Right lobe of liver (tissue), 6 donors: ENCODE data around the gene MRC1. TPM values are rescaled to one million over a fixed set of nuclear protein-coding genes. Genes with fewer than 3 reads are reported as not detected.
"Not testable (repeated sequence)": the region's sequence is repeated elsewhere in the genome, so short reads cannot be mapped to it uniquely, and the experiment has no call there.

Experiments
- ATAC-seq, 4 donors: fragments of 200-7000 bp; cut with Tn5 transposase; one replicate each; pipeline ENCODE4 v1.9.1; 2020; ENCODE audit warnings: mild to moderate bottlenecking in 4 of 4, moderate library complexity in 4 of 4
- DNase-seq, 3 donors: peaks; one replicate each; pipeline ENCODE4 v3.0.0-alpha.2; 2020
- H3K27ac ChIP-seq, 3 donors: fragments of 200-600 bp; one replicate each; pipeline ENCODE4 v1.8.0; 2022
- H3K27me3 ChIP-seq, 2 donors: fragments of 200-600 bp; one replicate each; pipeline ENCODE4 v1.8.0; 2022
- H3K36me3 ChIP-seq, 4 donors: fragments of 200-600 bp; sonication (generic) in 1 of 4; one replicate each; pipeline versions ENCODE4 v1.5.1 to v1.8.0; 2017 to 2022; ENCODE audit warnings: control low read depth in 1 of 4
- H3K4me1 ChIP-seq, 4 donors: fragments of 200-600 bp; sonication (generic) in 1 of 4; one replicate each; pipeline versions ENCODE4 v1.5.1 to v1.8.0; 2017 to 2022; ENCODE audit warnings: control low read depth in 1 of 4
- H3K4me3 ChIP-seq, 3 donors: fragments of 200-600 bp; one replicate each; pipeline ENCODE4 v1.8.0; 2022
- H3K9me3 ChIP-seq, 4 donors: fragments of 200-600 bp; sonication (generic) in 1 of 4; one replicate each; pipeline versions ENCODE4 v1.5.1 to v1.8.0; 2017 to 2022; ENCODE audit warnings: control low read depth in 1 of 4
- CTCF ChIP-seq, 4 donors: fragments of 200-600 bp in 3 of 4; fragments of 450-650 bp in 1 of 4; IDR thresholded peaks; one replicate each; pipeline versions ENCODE4 v1.5.1 to v1.8.0; 2016 to 2022; ENCODE audit warnings: antibody characterized with exemption in 4 of 4, mild to moderate bottlenecking in 2 of 4
- POLR2A ChIP-seq: fragments of 450-650 bp; IDR thresholded peaks from one replicate; pipeline ENCODE4 v1.6.1; 2017; ENCODE audit warnings: antibody characterized with exemption, mild to moderate bottlenecking
- WGBS: methylation state at CpG from one replicate; pipeline ENCODE4 v1.1.6; 2018; ENCODE audit warnings: low coverage, low lambda C conversion rate; ENCODE audit not compliant: insufficient coverage; ENCODE audit errors: missing lambda C conversion rate; 5-methylcytosine and 5-hydroxymethylcytosine counted together
- intact Hi-C, 2 donors: fragments of 100-400 bp; cut with DNase I; formaldehyde crosslinking; loops; one replicate each; pipeline versions ENCODE4 v1.11.2 to v1.14.1; 2022
- total RNA-seq, 6 experiments: library from RNA; depleted of rRNA in 2 of 6; stranded (reverse); fragments of >200 nt in 2 of 6; fragmentation: NEBNext Ultra II Directional in 3 of 6; extraction: Animal tissue kit (Norgen Biotek cat#: 25700) in 3 of 6; gene quantifications; one replicate each; pipeline versions ENCODE4 v1.1.0 to v1.2.4, GENCODE V29; 2016 to 2023
- donor health status: DM: no; HTN: yes; CAD: no.
- donor health status: DM: no; HTN: no; CAD: no.
- donor health status: DM: no; HTN: no; CAD: no.
- donor health status: DM: no; HTN: yes; CAD: no.
- donor health status: DM: no; HTN: yes; CAD: no.

Gene MRC1
- total RNA-seq, 6 experiments from 2014 or later, result 9.8 to 44.8 (median 34.0) TPM

GRCh38 chr10:17921378-17921777, 112.2 kb downstream of the MRC1 start:
- 50% methylated on average over 3 of the region's 3 CpGs for WGBS
- intact Hi-C loops, result no loop called here
- no peak overlapping the region for H3K27ac ChIP-seq

GRCh38 chr10:17923728-17924127, 114.6 kb downstream of the MRC1 start:
- H3K9me3 ChIP-seq, result no peaks in the 10 kb centered on the region
- 20% methylated on average over 1 of the region's 4 CpGs for WGBS
- DNase-seq (no peak), ATAC-seq (no peak)
- intact Hi-C loops, result no loop called here
- no peaks in the 10 kb centered on the region for H3K27me3 ChIP-seq
- no peaks in the 10 kb centered on the region for H3K36me3 ChIP-seq
- H3K27ac ChIP-seq, result no peak overlapping the region
- no peak overlapping the region for H3K4me3 ChIP-seq
- no peaks in the 10 kb centered on the region for H3K4me1 ChIP-seq
- TF ChIP-seq POLR2A (no peak), CTCF (IDR thresholded peaks at IDR 0.05) (no peak)

More at GRCh38 chr10:17921378-17921777, 112.2 kb downstream of the MRC1 start:
- Histone ChIP-seq H3K9me3 (no peaks in the 10 kb centered on the region), H3K27me3 (no peaks in the 10 kb centered on the region), H3K4me1 (no peaks in the 10 kb centered on the region), H3K36me3 (no peaks in the 10 kb centered on the region), H3K4me3 (no peak overlapping the region)
- no peak for DNase-seq
- no peak for ATAC-seq
- TF ChIP-seq POLR2A (no peak), CTCF (IDR thresholded peaks at IDR 0.05) (no peak)

GRCh38 chr10:17943033-17943745, 134.0 kb downstream of the MRC1 start:
- ATAC-seq (no peak), DNase-seq (no peak)
- TF ChIP-seq CTCF (IDR thresholded peaks at IDR 0.05), result no peak
- no peak for TF ChIP-seq POLR2A
- H3K36me3 ChIP-seq, result no peaks in the 10 kb centered on the region
- no peaks in the 10 kb centered on the region for H3K4me1 ChIP-seq
- 19% methylated on average over 3 of the region's 3 CpGs for WGBS
- no peak overlapping the region for H3K4me3 ChIP-seq
- intact Hi-C loops, result no loop called here
- H3K9me3 ChIP-seq, result no peaks in the 10 kb centered on the region
- H3K27ac ChIP-seq, result no peak overlapping the region
- no peaks in the 10 kb centered on the region for H3K27me3 ChIP-seq

GRCh38 chr10:17950269-17950668, 141.1 kb downstream of the MRC1 start:
- intact Hi-C loops, H3K27ac ChIP-seq, H3K4me1 ChIP-seq, H3K9me3 ChIP-seq, DNase-seq, H3K27me3 ChIP-seq, H3K4me3 ChIP-seq, H3K36me3 ChIP-seq, ATAC-seq: not testable (repeated sequence)
- 48% methylated on average over 5 of the region's 7 CpGs for WGBS

GRCh38 chr10:17950726-17951125, 141.6 kb downstream of the MRC1 start:
- intact Hi-C loops, result no loop called here
- Histone ChIP-seq H3K9me3 (no peaks in the 10 kb centered on the region), H3K36me3 (no peaks in the 10 kb centered on the region), H3K27ac (no peak overlapping the region), H3K4me3 (no peak overlapping the region), H3K27me3 (no peaks in the 10 kb centered on the region), H3K4me1 (no peaks in the 10 kb centered on the region)
- no peak for ATAC-seq
- TF ChIP-seq POLR2A, result no peak
- no peak for TF ChIP-seq CTCF (IDR thresholded peaks at IDR 0.05)
- no peak for DNase-seq
- WGBS, result 79% methylated on average over 9 of the region's 22 CpGs
